ENCODE data around the gene N4BP2L1.

The N4BP2L1 gene

DNA sequence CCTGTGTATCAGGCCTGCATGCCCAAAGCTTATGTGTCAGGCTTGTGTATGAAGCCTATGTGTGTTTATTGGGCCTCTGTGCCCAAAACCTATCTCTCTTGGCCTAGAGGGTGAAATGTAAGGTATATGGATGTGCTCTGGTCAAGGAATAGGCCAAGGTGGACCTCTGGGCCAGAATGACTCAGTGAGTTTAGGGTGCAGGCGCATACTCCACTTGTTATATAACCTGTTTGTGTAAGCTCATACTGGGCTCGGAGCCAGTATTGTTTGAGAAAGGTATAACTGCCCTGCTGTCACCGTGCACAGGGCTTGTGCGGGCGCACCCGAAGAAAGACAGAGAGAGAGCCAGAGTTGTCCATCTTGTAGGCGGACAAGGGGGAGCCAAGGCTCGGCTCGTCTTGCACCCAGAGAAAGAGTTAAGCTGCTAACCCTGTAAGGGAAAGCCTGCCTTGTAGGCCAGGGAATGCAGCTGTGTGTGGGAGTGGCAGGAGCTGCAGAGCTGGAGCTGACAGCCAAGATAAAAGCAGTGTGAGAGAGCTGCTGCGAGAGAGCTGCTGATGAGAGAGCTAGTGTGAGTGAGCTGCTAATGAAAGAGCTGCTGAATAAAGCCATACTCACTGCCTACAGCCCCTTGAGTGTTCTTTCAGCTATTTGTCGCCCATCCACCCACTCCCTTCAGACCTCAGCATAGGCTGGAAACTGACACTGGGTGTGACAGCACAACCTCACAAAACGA, 43.4 kb upstream of the N4BP2L1 start:
- no peak overlapping the region for H3K4me3 ChIP-seq (ENCODE audit: low read length)
- TF ChIP-seq, protein P1, sequence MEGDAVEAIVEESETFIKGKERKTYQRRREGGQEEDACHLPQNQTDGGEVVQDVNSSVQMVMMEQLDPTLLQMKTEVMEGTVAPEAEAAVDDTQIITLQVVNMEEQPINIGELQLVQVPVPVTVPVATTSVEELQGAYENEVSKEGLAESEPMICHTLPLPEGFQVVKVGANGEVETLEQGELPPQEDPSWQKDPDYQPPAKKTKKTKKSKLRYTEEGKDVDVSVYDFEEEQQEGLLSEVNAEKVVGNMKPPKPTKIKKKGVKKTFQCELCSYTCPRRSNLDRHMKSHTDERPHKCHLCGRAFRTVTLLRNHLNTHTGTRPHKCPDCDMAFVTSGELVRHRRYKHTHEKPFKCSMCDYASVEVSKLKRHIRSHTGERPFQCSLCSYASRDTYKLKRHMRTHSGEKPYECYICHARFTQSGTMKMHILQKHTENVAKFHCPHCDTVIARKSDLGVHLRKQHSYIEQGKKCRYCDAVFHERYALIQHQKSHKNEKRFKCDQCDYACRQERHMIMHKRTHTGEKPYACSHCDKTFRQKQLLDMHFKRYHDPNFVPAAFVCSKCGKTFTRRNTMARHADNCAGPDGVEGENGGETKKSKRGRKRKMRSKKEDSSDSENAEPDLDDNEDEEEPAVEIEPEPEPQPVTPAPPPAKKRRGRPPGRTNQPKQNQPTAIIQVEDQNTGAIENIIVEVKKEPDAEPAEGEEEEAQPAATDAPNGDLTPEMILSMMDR (conservative IDR thresholded peaks at IDR 0.05; ENCODE audit: low read depth, low read length): no peak
- DNase-seq (ENCODE audit: low read depth): no peak

DNA sequence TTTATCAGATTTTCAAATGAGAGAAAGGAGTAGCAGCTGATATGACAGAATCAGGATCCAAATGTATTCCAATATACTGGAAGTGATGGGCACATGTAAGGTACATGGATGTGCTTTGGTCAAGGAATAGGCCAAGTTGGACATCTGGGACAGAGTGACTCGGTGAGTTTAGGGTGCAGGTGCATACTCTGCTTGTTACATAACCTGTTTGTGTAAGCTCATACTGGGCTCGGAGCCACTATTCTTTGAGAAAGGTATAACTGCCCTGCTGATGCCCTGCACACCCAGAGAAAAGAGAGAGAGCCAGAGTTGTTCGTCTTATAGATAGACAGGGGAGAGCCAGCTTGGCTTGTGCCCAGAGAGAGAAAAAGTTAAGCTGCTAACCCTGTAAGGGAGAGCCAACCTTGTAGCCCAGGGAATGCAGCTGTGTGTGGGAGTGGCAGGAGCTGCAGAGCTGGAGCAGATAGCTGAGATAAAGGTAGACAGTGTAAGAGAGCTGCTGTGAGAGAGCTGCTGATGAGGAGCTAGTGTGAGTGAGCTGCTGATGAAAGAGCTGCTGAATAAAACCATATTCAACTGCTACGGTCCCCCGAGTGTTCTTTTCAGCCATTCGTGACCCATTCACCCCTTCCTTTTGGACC, 40.7 kb upstream of the N4BP2L1 start:
- DNase-seq (ENCODE audit: low read depth): no peak
- H3K4me3 ChIP-seq (ENCODE audit: low read length): no peak overlapping the region
- TF ChIP-seq, protein P1 (conservative IDR thresholded peaks at IDR 0.05; ENCODE audit: low read depth, low read length): no peak

DNA sequence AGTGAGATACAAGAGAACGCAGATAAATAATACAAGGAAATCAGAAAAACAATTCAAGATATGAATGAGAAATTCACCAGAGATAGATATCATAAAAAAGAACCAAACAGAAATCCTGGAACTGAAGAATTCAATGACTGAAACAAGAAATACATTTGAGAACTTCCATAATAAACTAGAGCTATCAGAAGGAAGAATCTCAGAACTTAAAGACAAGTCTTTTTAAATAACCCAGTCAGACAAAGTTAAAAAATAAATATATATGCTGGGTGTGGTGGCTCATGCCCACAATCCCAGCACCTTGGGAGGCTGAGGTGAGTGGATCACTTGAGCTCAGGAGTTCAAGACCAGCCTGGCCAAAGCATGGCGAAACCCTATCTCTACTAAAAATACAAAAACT, 28.7 kb upstream of the N4BP2L1 start:
- TF ChIP-seq, protein P1 (conservative IDR thresholded peaks at IDR 0.05; ENCODE audit: low read depth, low read length): no peak
- DNase-seq (ENCODE audit: low read depth): no peak
- no peak overlapping the region for H3K4me3 ChIP-seq (ENCODE audit: low read length)

DNA sequence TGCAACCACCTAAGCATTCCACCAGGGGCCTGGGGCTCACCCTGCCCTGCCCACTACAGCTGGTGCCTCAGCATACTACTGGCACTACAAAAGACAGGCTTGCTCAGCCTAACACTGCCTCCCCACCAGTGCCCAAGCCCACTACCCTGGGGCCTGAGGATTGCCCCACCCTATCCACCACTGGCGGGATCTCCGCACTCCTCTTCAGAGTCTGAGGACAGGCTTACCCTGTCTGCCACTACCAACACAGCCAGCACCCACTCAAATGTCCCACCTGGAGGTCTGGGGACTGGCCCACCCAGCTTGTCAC, 27.6 kb upstream of the N4BP2L1 start:
- no peak overlapping the region for H3K4me3 ChIP-seq (ENCODE audit: low read length)
- DNase-seq (ENCODE audit: low read depth): no peak
- TF ChIP-seq, protein P1 (conservative IDR thresholded peaks at IDR 0.05; ENCODE audit: low read depth, low read length): no peak

DNA sequence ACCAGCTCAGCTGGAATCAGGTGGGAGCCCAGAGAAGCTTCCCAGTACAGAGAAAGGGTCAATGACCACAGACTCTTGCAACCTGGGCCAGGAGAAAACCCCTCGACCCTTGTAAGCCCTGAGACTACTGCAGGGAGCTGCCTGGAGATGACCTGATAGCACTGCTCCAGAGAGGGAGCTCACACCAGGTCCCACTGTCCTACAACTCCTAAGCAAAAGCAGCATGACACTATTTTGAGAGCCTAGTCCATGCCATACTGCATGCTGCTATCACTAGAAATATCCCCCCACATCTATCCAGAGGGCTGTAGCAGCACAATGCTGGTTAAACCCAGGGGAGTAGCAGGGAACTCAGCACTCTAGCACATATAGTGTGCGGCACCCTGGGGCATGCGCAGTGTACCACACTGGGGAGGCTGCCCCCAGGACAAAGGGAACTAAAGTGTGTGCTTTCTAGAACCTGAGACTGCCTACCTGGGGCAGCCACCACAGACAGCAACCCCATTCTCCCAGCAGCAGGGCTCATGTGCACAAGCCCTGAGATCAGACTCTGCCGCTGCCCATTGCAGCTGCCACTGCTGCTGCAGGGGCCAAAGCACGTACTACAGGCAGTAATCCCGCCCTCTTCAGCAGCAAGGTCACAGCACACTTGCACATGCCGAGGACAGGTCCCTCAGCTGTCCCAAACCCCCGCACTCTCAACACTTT, 27.1 kb upstream of the N4BP2L1 start:
- TF ChIP-seq, protein P1 (conservative IDR thresholded peaks at IDR 0.05; ENCODE audit: low read depth, low read length): no peak
- no peak overlapping the region for H3K4me3 ChIP-seq (ENCODE audit: low read length)
- DNase-seq (ENCODE audit: low read depth): no peak

DNA sequence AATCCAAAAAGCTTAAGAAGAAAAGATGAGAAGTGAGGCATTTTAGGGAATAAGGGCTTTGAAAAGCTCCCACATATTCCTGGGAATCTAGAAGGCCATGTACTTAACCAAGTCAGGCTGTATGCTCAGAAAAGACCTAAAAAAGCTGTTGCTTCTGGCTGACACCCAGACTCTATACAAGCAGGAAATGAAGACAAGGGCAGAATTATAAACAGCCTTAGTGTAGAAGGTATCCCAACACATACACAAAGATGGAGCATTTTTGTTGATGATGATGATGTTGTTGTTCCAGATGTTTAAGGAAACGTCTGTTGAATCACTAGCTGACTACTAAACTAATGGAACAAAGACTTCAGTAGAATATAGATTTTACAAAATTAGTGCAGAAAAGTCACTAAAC, 26.1 kb upstream of the N4BP2L1 start:
- DNase-seq (ENCODE audit: low read depth): no peak
- TF ChIP-seq, protein P1 (conservative IDR thresholded peaks at IDR 0.05; ENCODE audit: low read depth, low read length): no peak

More for the DNA sequence above, 26.1 kb upstream of the N4BP2L1 start:
- H3K4me3 ChIP-seq (ENCODE audit: low read length): no peak overlapping the region
